Endothelial cell of umbilical vein (primary cell): ENCODE measurements around the gene EXOC6.

Experiments used
- EZH2 ChIP-seq: IDR thresholded peaks from 2 replicates; pipeline ENCODE4 v1.6.1; 2012; ENCODE audit warnings: borderline replicate concordance, low read depth, mild to moderate bottlenecking, moderate library complexity, low read length, inconsistent platforms; ENCODE audit not compliant: severe bottlenecking
- GATA2 ChIP-seq: IDR thresholded peaks from 2 replicates; pipeline ENCODE4 v1.7.0; 2011; ENCODE audit warnings: low read depth, mild to moderate bottlenecking, moderate library complexity, mixed read lengths, low read length; ENCODE audit not compliant: insufficient read length, insufficient read depth
- JUN ChIP-seq: IDR thresholded peaks from 2 replicates; pipeline ENCODE4 v1.6.1; 2011; ENCODE audit warnings: borderline replicate concordance, low read depth; ENCODE audit not compliant: insufficient read length, insufficient read depth
- POLR2A ChIP-seq: IDR thresholded peaks from 2 replicates; pipeline ENCODE4 v1.6.1; 2012; ENCODE audit warnings: low read depth, mild to moderate bottlenecking, control low read depth, low read length
- POLR2AphosphoS5 ChIP-seq: IDR thresholded peaks from 2 replicates; pipeline ENCODE4 v1.6.1; 2012; ENCODE audit warnings: low read depth, mild to moderate bottlenecking, control low read depth, low read length, moderate library complexity; ENCODE audit not compliant: insufficient read depth
- TF ChIP-seq, protein P1 (sequence below), 2 donors: IDR thresholded peaks; 1 replicate in 1 of 2; 2 replicates in 1 of 2; pipeline ENCODE4 v1.5.1; 2011; ENCODE audit warnings: low read length in 2 of 2, mild to moderate bottlenecking in 2 of 2, moderate library complexity in 2 of 2, control low read depth in 1 of 2, inconsistent platforms in 1 of 2, low read depth in 1 of 2; ENCODE audit not compliant: insufficient read depth in 1 of 2; ENCODE audit errors: extremely low read depth in 1 of 2

DNA sequence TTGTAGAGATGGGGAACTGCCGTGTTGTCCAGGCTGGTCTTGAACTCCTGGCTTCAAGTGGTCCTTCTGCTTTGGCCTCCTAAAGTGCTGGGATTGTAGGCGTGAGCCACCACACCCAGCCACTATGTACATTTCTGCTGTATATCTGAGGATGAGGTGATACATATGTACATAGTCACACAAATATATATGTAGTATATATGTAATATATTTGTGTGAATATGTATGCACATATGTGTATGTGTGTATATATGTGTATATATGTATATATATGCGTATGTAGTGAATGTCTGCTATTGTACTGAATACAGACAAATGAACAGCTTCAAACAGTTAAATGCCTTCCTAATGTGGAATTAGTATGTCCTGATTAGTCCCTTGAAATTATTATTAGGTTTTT lies 70.3 kb downstream of the EXOC6 start:
- TF ChIP-seq EZH2 (no peak), POLR2A (no peak), POLR2AphosphoS5 (no peak), JUN (no peak), GATA2 (no peak)
- TF ChIP-seq, protein P1, sequence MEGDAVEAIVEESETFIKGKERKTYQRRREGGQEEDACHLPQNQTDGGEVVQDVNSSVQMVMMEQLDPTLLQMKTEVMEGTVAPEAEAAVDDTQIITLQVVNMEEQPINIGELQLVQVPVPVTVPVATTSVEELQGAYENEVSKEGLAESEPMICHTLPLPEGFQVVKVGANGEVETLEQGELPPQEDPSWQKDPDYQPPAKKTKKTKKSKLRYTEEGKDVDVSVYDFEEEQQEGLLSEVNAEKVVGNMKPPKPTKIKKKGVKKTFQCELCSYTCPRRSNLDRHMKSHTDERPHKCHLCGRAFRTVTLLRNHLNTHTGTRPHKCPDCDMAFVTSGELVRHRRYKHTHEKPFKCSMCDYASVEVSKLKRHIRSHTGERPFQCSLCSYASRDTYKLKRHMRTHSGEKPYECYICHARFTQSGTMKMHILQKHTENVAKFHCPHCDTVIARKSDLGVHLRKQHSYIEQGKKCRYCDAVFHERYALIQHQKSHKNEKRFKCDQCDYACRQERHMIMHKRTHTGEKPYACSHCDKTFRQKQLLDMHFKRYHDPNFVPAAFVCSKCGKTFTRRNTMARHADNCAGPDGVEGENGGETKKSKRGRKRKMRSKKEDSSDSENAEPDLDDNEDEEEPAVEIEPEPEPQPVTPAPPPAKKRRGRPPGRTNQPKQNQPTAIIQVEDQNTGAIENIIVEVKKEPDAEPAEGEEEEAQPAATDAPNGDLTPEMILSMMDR (IDR thresholded peaks at IDR 0.05; ENCODE audit: extremely low read depth in 1 of 2, insufficient read depth in 1 of 2, low read depth in 1 of 2, low read length in 2 of 2), result no peak
